M059J (cell line): Measurements from ENCODE around the gene RAB11FIP3. TPM values are rescaled to one million over a fixed set of nuclear protein-coding genes. Genes with fewer than 3 reads are reported as not detected.
A peak's percentile ranks its signal among the peaks of the same experiment; 100 is the strongest.

ENCODE experiments used
- DNase-seq: peaks from one replicate; pipeline ENCODE4 v3.0.0-alpha.2; 2012; ENCODE audit warnings: low read depth
- total RNA-seq: library from RNA; depleted of rRNA; stranded (reverse); fragments of >200 nt; shearing (Covaris generic); gene quantifications from 2 replicates; pipeline ENCODE4 v1.2.3, GENCODE V29; 2014

Gene RAB11FIP3
- total RNA-seq, 1 experiment from 2014 or later = 21.1 TPM

DNA sequence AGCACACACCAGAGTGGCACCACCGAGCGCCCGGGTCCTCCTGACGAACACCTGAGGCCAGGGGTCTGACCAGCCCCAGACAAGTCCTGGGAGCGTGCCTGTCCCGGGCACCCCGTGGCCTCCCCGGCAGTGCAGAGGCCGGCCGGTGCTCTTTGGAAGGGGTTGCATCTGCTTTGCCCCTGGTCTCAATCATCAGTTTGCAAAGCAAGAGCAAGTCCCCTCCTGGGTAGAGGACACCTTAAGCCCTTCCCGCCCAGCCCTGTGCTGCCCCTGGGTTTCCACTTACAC is 90.4 kb downstream of the RAB11FIP3 start:
- DNase-seq = no peak

DNA sequence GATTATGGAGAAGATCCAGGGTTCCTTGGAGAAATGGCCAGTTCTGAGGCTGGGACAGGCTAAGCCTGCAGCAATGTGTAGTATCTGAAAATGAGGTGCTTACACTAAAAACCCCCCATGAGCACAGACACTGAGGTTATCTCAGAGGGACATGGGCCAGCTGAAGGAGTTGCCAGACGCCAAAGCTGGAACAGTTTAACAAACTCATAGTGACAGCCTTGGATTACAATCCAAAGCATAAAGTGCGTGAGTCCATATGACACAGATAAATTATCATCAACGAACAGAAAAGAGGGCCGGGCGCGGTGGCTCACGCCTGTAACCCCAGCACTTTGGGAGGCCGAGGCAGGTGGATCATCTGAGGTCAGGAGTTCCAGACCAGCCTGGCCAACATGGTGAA is 90.9 kb downstream of the RAB11FIP3 start:
- no peak for DNase-seq

DNA sequence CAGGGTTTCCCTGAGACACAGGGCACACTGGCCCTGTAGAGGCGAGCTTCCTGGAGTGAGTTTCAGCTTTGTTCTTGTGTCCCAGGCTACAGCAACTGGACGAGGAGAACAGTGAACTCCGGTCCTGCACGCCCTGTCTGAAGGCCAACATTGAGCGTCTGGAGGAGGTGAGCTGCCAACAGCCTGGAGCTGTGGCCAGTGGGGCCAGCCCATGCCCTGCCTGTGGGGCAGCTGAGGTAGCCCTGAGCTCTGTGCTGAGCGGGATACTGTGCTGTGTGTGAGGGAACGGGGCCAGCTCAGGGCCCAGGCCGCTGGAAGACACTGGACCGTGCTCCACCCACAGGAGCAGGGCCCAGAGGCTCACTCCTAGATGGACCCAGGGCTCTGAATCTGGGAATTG is 93.4 kb downstream of the RAB11FIP3 start:
- no peak for DNase-seq

DNA sequence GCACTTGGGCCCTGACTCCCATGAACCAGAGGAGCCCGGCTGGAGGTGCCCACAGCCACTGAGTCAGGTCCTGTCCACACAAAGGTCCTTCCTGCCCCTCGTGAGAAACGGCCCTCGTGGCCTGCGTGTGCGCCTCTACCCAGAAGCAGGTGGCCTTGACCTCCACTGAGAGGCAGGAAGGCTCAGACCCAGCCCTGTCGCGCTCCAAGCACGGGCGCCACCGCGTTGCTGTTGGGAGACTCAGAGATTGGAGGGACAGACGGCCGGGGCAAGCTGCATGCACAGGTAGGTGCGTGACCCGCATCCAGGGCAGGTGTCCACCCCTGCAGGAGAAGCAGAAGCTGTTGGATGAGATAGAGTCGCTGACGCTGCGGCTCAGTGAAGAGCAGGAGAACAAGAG is 94.0 kb downstream of the RAB11FIP3 start:
- no peak for DNase-seq

DNA sequence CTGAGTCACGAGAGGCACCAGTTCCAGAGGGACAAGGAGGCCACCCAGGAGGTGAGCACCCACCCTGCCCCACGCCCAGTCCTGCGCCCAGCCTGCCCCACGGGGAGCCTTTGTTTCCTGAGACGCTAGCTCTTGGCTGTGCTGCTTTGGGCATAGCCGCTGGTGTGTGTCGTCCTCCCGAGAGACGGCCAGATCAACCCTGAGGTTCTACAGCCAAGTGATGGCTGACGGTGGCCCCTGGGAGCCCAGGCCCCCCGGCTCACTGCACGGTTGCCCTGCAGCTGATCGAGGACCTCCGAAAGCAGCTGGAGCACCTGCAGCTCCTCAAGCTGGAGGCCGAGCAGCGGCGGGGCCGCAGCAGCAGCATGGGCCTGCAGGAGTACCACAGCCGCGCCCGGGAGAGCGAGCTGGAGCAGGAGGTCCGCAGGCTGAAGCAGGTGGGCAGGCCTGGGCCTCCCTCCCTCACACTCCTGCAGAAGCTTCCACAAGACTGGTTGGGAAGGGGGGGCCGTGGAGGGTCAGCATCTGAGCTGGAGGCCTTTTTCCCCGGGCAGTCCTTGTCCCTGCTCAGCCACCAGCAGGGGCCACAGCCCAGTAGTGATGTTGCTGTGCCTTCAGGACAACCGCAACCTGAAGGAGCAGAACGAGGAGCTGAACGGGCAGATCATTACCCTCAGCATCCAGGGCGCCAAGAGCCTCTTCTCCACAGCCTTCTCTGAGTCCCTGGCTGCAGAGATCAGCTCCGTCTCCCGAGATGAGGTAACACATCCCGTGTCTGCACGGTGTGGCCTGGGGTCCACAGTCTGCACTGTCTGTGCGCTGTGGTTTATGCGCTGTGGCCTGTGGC is 94.6 kb downstream of the RAB11FIP3 start:
- no peak for DNase-seq

DNA sequence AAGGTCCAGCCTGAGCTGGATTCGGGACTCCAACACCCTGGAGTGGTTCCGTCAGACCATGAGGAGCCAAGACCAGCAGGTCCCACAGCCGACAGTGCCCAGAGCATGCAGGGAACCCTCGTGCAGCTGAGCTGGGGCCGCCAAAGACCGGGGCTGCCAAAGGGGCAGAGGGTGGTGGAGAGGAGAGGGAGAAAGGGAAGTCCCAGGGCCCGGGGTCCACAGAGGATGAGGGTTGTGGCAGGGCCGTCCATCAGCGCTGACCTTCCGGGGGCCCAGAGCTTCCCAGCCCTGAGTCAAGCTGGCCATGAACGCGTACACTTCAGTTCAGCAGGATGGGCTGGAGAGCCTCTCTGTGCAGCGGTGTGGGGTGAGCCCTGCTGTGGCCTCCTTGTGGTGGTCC is 95.4 kb downstream of the RAB11FIP3 start:
- DNase-seq = no peak

DNA sequence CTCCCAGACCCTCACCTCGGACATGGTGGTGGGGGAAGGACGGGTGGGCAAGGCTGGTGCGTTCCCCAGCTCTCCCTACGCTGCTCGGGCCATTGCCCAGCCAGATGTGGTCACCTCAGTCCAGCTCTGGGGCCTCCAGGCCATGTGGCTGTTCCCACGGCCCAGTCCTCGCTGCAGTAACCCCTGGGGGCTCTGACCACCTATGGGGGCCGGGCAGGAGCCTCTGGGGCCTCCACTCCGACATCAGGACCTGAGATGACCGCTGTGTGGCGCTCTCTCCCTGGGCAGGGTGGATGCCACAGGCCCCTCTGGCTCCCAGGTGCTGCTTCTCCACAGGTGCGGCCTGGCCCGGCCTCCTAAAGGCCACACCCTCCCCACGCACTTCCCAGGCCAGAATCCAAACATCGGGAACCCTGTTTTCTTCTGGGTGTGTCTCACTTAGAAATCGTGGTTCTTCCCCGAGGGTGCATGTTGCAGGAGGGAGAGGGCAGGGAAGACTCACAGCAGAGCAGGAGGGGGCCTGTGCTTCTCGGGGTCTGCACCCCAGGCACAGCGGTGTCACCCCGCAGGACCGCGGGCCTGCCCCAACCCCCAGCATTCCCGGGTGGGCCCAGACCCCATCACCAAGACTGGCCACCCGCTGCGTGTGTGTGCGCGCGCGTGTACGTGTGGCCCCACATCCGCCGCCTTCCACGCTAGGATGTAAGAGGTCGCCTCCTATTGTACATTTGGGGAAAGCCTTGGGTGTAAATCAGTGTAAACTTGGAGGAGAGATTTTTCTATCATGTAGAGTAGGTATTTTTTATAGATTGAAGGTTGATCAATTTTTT is 96.1 kb downstream of the RAB11FIP3 start:
- DNase-seq = no peak

DNA sequence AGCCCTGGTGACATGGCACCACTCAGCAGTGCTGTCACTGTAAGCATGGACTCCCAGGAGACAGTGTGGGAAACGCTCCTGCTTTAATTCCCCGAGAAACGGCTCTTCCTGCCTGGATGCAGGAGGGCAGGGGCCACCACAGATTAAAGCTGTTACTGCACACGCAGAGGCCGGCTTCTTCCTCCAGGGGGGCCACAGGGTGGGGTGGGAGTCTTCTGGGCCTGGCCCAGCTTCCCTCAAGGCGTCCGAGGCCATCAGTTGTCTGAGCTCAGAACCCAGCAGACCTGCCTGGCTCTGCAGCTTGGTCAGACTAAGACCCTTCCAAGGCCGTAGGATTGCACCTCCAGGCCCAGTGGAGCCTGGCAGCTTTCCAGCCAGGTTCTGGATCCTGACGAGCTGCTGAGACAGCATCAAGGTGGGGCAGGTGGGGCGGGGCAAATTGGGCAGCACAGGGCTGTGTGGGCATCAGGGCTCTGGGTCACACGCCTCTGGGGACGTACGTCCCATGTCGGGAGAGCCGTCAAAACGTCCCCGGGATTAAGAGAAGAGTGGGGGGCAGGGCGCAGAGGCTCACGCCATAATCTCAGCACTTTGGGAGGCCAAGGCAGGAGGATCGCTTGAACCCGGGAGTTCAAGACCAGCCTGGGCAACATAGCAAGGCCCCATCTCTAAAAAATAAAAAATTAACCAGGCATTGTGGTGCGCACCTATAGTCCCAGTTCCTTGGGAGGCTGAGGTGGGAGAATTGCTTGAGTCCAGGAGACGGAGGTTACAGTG is 97.1 kb downstream of the RAB11FIP3 start:
- no peak for DNase-seq

DNA sequence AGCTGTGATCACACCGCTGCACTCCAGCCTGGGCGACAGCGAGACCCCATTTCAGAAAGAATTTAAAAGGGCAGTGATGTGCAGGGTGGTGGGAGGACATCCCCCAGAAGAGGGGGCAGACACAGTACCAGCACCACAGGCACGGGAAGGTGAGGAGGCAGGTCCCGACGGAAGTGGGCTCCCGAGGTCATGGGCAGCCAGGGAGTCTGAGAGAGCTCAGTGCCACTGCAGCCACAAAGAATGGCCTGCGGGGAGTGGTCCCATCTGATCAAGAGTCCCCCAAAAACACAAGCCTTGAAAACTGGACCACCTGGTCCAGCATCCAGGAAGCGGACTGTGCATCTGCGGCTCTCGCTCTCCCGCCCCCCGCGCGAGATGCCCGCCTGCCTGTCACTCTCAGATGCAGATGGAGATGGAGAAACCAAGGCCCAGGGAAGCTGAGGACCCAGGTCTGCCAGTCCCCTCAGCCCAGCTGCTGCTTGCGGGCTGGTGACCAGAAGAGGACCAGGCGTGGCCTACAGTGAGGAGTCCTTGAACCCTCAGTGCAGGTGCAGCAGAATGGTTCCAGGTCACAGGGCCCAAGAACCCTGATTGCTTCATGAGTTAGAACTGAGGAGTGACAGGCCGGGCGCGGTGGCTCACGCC is 97.8 kb downstream of the RAB11FIP3 start:
- DNase-seq = no peak

DNA sequence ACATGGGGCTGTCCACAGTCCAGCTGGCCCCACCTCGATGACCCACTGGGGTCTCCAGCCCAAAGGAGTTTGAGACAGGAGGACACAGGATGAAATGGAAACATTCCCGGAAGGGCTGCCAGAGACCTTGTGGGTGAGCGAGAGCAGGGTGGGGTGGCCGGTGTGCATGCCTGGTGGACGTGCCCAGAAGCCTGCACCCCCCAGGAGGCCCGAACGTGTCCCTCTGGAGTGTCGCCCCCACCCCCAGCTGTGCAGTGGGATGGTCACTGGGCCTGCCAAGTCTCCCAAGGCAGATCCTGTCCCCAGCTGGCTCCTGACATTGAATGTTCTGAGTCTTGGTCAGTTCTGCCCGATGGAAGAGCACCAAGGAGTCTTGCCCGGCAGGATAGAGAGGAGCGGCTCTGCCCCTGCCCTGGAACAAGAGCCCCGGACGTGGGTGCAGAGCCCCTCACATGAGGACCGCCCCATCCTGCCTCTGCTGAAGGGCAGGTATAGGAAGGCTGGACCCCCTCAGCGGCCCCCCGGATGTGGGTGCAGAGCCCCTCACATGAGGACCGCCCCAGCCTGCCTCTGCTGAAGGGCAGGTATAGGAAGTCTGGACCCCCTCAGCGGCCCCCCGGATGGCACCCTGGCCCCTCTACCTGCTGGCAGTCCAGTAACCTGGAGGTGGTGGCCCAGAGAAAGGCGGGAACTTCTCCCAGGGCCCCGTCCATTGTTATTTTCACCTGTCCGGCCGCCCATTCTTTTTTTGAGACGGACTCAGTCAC is 99.0 kb downstream of the RAB11FIP3 start:
- DNase-seq = no peak

DNA sequence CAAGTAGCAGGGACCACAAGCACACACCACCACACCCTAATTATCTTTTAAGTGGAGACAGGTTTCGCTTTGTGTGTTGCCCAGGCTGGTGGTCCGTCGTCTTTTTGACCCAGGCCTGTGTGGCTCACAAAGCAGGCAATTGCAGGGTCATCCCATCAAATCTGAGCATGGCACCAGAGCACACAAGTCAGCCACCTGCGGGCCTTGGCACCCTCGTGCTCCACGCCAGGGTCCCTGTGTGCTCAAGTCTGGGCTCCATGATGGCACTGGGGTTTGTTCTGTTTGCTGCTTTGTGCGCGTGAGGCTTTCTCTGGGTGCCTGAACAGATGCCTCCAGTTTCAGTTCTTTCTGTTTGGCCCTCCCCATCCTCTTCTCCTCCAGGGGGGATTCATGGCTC is 99.7 kb downstream of the RAB11FIP3 start:
- DNase-seq = no peak

DNA sequence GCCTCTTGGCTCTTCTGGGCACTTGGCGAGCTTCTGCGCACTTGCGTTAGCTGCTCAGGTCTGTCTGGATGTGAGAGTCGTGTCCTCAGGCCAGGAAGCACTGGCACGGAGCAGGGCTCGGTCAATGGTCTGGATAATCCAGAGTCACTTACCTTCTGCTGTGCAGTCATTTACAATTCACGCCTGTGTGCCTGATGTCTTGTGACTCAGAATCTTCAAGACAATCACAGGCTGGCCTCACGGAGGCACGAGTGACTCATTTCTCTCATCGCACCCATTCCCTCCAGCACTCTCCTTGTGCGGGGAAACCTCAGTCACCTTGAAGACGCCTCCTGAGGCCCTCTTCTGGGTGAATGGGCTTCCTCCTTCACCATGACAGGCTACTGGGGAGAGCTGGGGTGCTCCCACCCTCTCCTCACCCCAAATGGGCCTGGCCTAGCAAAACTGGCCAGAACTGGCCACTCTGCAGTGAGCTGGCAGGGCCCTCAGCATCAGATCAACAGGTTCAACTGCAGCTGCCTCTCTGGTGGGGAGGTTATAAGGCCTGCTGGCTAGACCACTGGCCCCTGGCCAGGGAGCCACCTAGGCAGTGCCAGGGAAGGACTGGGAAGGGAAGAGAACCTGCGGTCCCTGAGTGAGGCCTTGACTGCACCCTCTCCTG is 100.2 kb downstream of the RAB11FIP3 start:
- peak; percentile 98 for DNase-seq

DNA sequence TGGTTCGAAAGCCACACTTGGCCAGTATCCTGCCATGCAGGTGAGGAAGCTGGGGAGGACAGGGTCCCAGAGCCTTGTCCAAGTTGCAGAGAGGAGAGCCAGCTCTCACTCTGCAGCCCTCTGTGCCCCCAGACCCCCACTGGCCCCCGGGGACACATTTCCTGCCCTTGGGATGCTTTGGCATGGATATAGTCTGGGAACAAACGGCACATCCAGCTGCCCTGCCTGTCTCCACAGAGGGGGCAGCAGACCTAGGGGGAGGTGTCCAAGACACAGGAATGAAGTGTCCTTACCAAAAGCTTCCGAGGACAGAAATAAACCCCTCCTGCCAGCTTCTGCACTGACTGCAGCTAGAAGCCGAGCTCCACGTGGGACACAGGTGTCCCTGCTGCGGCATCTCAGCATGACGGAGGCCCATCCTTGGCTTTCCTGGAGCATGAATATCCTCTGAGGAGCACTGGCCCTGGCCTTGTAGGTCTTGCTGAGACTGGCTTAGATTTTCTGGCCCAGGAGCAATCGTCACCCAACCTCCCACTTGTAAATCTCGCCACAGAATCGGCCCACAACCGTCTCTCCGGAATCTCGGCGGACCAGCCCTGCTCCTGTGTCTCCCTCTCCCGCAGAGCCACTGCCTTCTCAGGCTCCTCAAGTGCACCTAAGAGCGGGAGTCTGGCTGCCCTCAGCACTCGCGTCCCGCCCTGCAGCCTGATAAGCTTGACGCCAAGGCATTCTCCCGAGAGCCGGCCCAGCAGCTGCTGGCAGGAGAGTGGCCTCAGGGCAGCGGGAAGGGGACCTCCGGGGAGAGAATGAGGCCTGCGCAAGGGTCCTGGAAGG is 100.9 kb downstream of the RAB11FIP3 start:
- DNase-seq = peak; percentile 52

DNA sequence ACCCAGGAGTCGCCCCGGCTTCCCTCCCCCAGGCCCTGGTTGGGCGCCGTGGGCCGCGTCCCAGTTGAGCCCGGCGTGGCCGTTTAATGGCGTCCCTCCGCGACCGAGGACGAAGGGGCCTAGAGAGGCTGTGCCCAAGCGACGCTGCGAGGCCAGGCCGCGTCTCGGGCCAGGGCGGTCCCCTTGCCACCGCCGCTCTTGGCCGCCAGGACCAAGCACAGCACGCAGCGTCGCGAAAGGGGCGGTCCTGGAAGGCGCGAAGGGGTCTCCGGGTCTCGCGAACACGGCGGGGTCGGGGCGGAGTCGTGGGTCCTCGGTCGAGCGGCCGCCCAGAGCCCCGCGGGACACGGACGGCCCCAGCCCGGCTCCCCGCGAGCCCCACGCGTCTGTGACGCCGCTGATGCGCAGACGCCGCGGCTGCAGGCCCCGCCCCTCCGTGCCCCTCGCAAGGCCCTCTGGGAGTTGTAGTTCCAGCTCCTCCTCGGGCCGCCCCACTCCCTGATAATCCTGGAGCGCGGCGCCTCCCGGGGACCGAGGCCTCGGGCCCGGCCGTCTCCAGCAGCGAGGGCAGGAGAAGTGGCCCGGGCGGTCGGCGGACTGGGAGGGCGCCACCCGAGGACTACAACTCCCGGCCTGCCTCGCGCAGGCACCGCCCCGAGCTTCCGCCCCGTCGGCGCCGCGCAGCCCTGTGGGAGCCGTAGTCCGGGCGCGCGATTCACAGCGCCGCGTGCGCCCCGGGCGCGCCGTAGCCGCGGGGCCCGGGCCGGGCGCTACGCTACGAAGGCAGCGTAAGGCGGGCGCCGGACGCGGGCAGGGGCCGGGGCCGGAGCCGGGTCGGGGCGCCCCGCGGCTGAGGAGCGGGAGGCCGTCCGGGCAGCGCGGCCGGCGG is 101.8 kb downstream of the RAB11FIP3 start, which contains the start of gene CAPN15:
TSS of gene CAPN15 (plus strand) at position 698 of the 889 bp plus-strand sequence. CDS start 19,127 bp downstream, outside the sequence.
- DNase-seq = peak; percentile 81

DNA sequence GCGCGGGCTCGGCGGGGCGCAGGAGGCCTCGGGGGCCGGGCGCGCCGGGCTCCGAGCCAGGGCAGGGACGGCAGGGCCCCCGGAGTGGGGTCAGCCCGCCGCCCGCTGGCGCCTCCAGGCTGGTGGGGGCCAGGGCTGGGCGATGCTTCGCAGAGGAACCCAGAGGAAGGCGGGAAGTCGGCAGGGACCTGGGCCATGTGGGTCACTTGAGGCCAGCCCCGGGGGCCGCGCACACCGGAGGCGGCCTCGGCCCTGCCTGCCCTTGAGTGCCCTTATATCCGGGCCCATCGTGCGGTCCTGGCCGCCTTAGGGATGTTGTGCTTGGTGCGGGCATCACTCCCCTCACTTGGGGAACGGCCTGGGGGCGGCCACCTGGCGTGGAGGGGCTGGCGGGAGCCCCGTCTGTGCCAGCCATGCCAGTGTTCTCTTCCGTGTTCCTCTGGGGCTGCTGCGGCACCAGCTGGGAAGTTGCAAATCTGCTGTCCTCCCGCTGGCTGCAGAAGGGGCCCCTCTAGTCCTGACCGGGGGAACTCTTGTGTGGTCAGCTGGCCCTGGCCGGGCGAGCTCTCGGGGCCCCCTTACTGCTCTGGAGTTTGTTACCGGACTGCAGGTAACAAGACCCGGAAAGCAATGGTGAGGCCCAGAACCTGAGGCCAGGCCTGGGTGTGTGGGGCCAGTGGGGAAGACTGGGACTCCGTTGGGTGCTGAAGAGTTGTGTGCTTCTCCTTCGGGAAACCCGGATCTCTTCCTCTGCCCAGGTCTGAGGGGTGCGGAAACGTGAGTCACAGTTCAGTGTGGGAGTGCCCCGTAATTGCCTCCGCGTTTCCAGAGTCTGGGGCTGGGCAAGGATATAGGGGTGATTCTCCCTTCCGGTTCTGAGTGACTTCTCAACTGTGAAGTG is 102.9 kb downstream of the RAB11FIP3 start:
- DNase-seq = peak; percentile 88

DNA sequence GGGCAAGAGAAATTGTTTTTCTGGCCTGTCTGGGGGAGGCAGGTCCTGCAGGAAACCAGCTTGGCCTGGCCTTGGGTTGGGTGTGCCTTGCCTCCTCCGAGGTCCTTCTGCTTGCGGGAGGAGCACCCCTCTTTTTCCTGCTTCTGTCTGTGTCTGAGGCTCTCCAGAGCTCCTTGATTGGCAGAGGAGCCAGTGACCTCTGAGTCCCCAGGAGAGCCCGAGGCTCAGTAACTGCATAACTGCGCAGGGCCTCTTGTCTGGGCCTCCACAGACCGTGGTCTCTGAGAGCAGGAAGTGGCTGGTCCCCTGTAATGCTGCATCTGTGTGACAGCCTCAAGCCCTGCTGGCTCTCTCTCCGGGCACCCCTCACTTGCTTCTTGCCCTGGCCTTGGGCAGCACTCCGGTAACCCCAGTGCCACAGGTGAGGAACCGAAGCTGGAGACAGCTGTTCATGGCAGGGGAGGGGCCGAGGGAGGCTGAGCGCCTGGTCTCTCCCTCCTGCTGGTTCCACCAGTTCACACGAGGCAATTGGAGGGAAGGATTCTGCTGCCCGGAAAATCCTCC is 103.6 kb downstream of the RAB11FIP3 start:
- no peak for DNase-seq
